ENCODE measurements around the gene WDR41.

DNA sequence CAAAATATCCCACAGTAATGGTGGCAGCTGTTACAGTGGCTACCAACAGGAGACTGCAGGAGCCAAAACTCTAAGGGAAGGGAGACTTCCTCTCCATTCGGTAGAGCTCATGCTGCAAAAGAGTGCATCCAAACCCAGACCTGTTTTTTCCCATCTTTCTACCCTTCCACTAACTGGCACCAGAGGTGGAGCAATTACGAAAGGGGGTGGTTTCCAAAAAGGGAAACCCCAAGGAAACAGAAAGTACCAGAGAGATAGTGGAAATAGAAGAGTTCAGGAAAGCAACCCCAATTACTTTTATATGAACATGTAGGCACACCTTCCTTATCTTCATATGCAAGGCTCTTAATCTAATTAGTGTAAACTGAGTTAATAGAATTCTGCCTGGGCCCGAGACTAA, 7.3 kb upstream of the WDR41 start:
- TF ChIP-seq POLR2AphosphoS5 (IDR thresholded peaks at IDR 0.05; ENCODE audit: low read depth, low read length) (no peak), PAX5 (IDR thresholded peaks at IDR 0.05; ENCODE audit: insufficient read depth, low read length, severe bottlenecking) (no peak), TAF1 (IDR thresholded peaks at IDR 0.05; ENCODE audit: low read depth, low read length) (no peak), SPI1 (IDR thresholded peaks at IDR 0.05; ENCODE audit: low read depth, low read length) (no peak), POLR2A (IDR thresholded peaks at IDR 0.05; ENCODE audit: low read depth, low read length) (no peak)
